Smooth muscle cell (in vitro differentiated cells): ENCODE data around the gene JUN. TPM values are rescaled to one million over a fixed set of nuclear protein-coding genes. Genes with fewer than 3 reads are reported as not detected.

Source experiments
- DNase-seq: peaks from one replicate; lab custom pipeline; 2025; ENCODE audit not compliant: unreplicated experiment; lab: John Stamatoyannopoulos, UW
- H2AFZ ChIP-seq: fragments of 200-600 bp; sonication (generic); 2 replicates; pipeline ENCODE4 v1.6.0; 2016; ENCODE audit warnings: antibody characterized with exemption, low read depth, mild to moderate bottlenecking
- H3F3A ChIP-seq: fragments of 200-600 bp; sonication (generic); 2 replicates; pipeline ENCODE4 v1.6.0; 2017; ENCODE audit warnings: antibody characterized with exemption, low read depth
- H3K27ac ChIP-seq: fragments of 200-600 bp; sonication (generic); 2 replicates; pipeline ENCODE4 v1.5.1; 2016; ENCODE audit warnings: low read depth, mild to moderate bottlenecking
- H3K27me3 ChIP-seq: fragments of 200-600 bp; sonication (generic); 2 replicates; pipeline ENCODE4 v1.6.1; 2016; ENCODE audit warnings: low read depth, mild to moderate bottlenecking
- H3K36me3 ChIP-seq: fragments of 200-600 bp; sonication (generic); 2 replicates; pipeline ENCODE4 v1.5.1; 2016; ENCODE audit warnings: low read depth
- H3K4me1 ChIP-seq: fragments of 200-600 bp; sonication (generic); 2 replicates; pipeline ENCODE4 v1.5.1; 2016; ENCODE audit warnings: low read depth
- H3K4me2 ChIP-seq: fragments of 200-600 bp; sonication (generic); 2 replicates; pipeline ENCODE4 v1.6.0; 2016; ENCODE audit warnings: mild to moderate bottlenecking
- H3K4me3 ChIP-seq: fragments of 200-600 bp; sonication (generic); 2 replicates; pipeline ENCODE4 v1.5.1; 2016; ENCODE audit warnings: mild to moderate bottlenecking
- H3K79me2 ChIP-seq: fragments of 200-600 bp; sonication (generic); 2 replicates; pipeline ENCODE4 v1.6.0; 2016; ENCODE audit warnings: low read depth, mild to moderate bottlenecking
- H3K9ac ChIP-seq: fragments of 200-600 bp; sonication (generic); 2 replicates; pipeline ENCODE4 v1.6.0; 2016; ENCODE audit warnings: low read depth
- H3K9me3 ChIP-seq: fragments of 200-600 bp; sonication (generic); replicated peaks from 2 replicates; pipeline ENCODE4 v1.5.1; 2016; ENCODE audit warnings: low read depth
- H4K20me1 ChIP-seq: fragments of 200-600 bp; sonication (generic); 2 replicates; pipeline ENCODE4 v1.6.0; 2016; ENCODE audit warnings: low read depth
- CTCF ChIP-seq: fragments of 200-600 bp; sonication (generic); IDR thresholded peaks from 2 replicates; pipeline ENCODE4 v1.5.1; 2017; ENCODE audit warnings: borderline replicate concordance, mild to moderate bottlenecking, antibody characterized with exemption; ENCODE audit not compliant: insufficient read depth, poor library complexity, severe bottlenecking
- WGBS: methylation state at CpG from one replicate; pipeline ENCODE4 v1.1.7; 2016; ENCODE audit warnings: low lambda C conversion rate; 5-methylcytosine and 5-hydroxymethylcytosine counted together
- polyA plus RNA-seq: library from polyadenylated mRNA; unstranded; fragments of >200 nt; fragmentation: Nextera tagmentation; extraction: Ambion mirVana; gene quantifications from 2 replicates; pipeline ENCODE4 v1.2.1, GENCODE V29; 2016
- total RNA-seq: library from RNA; depleted of rRNA; stranded (reverse); fragments of >200 nt; gene quantifications from 2 replicates; pipeline ENCODE4 v1.2.3, GENCODE V29; 2014

The JUN gene
- total and polyA plus RNA-seq, 2 experiments from 2014 or later, result 200 to 286 TPM

- no peaks in the 10 kb centered on the region for H3K36me3 ChIP-seq
- TF ChIP-seq CTCF, result no peak
- no peak overlapping the region for H3K4me2 ChIP-seq
- no peaks in the 10 kb centered on the region for H3K79me2 ChIP-seq
- H3K27ac ChIP-seq, result no peak overlapping the region
- H4K20me1 ChIP-seq, result no peaks in the 10 kb centered on the region
- H2AFZ ChIP-seq, result no peak overlapping the region
- no peak for DNase-seq
- no peak overlapping the region for H3K9ac ChIP-seq
- no peaks in the 10 kb centered on the region for H3K4me1 ChIP-seq
- H3K27me3 ChIP-seq, result no peaks in the 10 kb centered on the region
- no peaks in the 10 kb centered on the region for H3K9me3 ChIP-seq
- H3K4me3 ChIP-seq, result no peak overlapping the region
- no peaks in the 10 kb centered on the region for H3F3A ChIP-seq
Observed at GRCh38 chr1:58796416-58796815, 12.6 kb upstream of the JUN start.

- H3F3A ChIP-seq, result no peaks in the 10 kb centered on the region
- no peaks in the 10 kb centered on the region for H3K27me3 ChIP-seq
- WGBS, result 93% methylated on average over 3 of the region's 3 CpGs
- no peak overlapping the region for H3K4me3 ChIP-seq
- no peak overlapping the region for H3K4me2 ChIP-seq
- H3K9me3 ChIP-seq, result no peaks in the 10 kb centered on the region
- H3K4me1 ChIP-seq, result no peaks in the 10 kb centered on the region
- no peak overlapping the region for H2AFZ ChIP-seq
- DNase-seq, result no peak
- H3K36me3 ChIP-seq, result no peaks in the 10 kb centered on the region
- H3K27ac ChIP-seq, result no peak overlapping the region
- no peak for TF ChIP-seq CTCF
- no peaks in the 10 kb centered on the region for H4K20me1 ChIP-seq
- no peak overlapping the region for H3K9ac ChIP-seq
- H3K79me2 ChIP-seq, result no peaks in the 10 kb centered on the region
Observed at GRCh38 chr1:58794585-58794984, 10.7 kb upstream of the JUN start.

GRCh38 chr1:58792846-58793245 is 9.0 kb upstream of the JUN start:
- Histone ChIP-seq H3K36me3 (no peaks in the 10 kb centered on the region), H3K4me3 (no peak overlapping the region), H3K27ac (no peak overlapping the region), H3K79me2 (no peaks in the 10 kb centered on the region), H3K4me2 (no peak overlapping the region), H4K20me1 (no peaks in the 10 kb centered on the region), H3F3A (no peaks in the 10 kb centered on the region), H3K4me1 (no peaks in the 10 kb centered on the region), H2AFZ (no peak overlapping the region), H3K9ac (no peak overlapping the region), H3K27me3 (no peaks in the 10 kb centered on the region), H3K9me3 (no peaks in the 10 kb centered on the region)
- 81% methylated on average over 6 of the region's 6 CpGs for WGBS
- DNase-seq, result no peak
- TF ChIP-seq CTCF, result no peak

GRCh38 chr1:58791106-58791505 is 7.3 kb upstream of the JUN start:
- no peak for DNase-seq
- H3K27me3 ChIP-seq, result no peaks in the 10 kb centered on the region
- no peak overlapping the region for H3K27ac ChIP-seq
- H3K4me3 ChIP-seq, result no peak overlapping the region
- TF ChIP-seq CTCF, result no peak
- H3K9me3 ChIP-seq, result no peaks in the 10 kb centered on the region
- no peak overlapping the region for H3K4me2 ChIP-seq
- no peaks in the 10 kb centered on the region for H3K36me3 ChIP-seq
- no peaks in the 10 kb centered on the region for H4K20me1 ChIP-seq
- WGBS, result 96% methylated on average over 1 of the region's 1 CpG
- no peaks in the 10 kb centered on the region for H3K4me1 ChIP-seq
- no peak overlapping the region for H2AFZ ChIP-seq
- no peaks in the 10 kb centered on the region for H3K79me2 ChIP-seq
- no peak overlapping the region for H3K9ac ChIP-seq
- peaks cover 7% of the 10 kb centered on the region for H3F3A ChIP-seq
